Measurements from ENCODE around the gene FOXN1.
A peak's percentile ranks its signal among the peaks of the same experiment; 100 is the strongest.

FOXN1 gene

GRCh38 chr17:28585851-28586250 is 79.7 kb downstream of the FOXN1 start:
- Histone ChIP-seq H3K4me1 (ENCODE audit: control extremely low read depth in 1 of 4, control insufficient read depth in 4 of 4, insufficient read depth in 4 of 4, low read length in 3 of 4) (peaks cover 0 to 11% (median 0%) of the 10 kb centered on the region in 4 experiments), H3K36me3 (ENCODE audit: control insufficient read depth in 4 of 4, insufficient read depth in 4 of 4, low read length in 3 of 4) (peaks cover 4 to 78% (median 37%) of the 10 kb centered on the region in 4 experiments), H3K9me3 (ENCODE audit: control extremely low read depth in 1 of 5, control insufficient read depth in 4 of 5, insufficient read depth in 2 of 5, low read depth in 1 of 5, low read length in 4 of 5) (no peaks in the 10 kb centered on the region), H3K4me3 (ENCODE audit: control insufficient read depth in 1 of 7, extremely low read depth in 1 of 7, insufficient read depth in 4 of 7, low read depth in 2 of 7, low read length in 6 of 7) (no peak overlapping the region), H3K27me3 (replicated peaks in 2 of 5; ENCODE audit: control insufficient read depth in 4 of 5, insufficient read depth in 5 of 5, low read length in 4 of 5) (no peaks in the 10 kb centered on the region), H3K27ac (ENCODE audit: insufficient read depth in 1 of 2, low read depth in 1 of 2, low read length in 2 of 2, poor library complexity in 1 of 2, severe bottlenecking in 2 of 2) (no peak overlapping the region)
- POLR2A ChIA-PET, result no interaction called here
- peak; percentile 30 to 72 (median 57) for DNase-seq
- 71% methylated on average over 1 of the region's 3 CpGs for WGBS (ENCODE audit: insufficient coverage)
- CTCF ChIA-PET, result interaction anchor here (1.0 to 2.1 kb wide), 3 partner anchors 9 to 25 kb away, joined by 3 to 8 read pairs (median 4); partner anchors contain the start of gene ALDOC
